ENCODE measurements around the gene FAM209B. TPM values are rescaled to one million over a fixed set of nuclear protein-coding genes. Genes with fewer than 3 reads are reported as not detected.

The FAM209B gene
- total RNA-seq, 4 donors from 2014 or later, result 4.3 TPM; not detected in 3

GRCh38 chr20:56517211-56517610, 15.8 kb upstream of the FAM209B start:
- TF ChIP-seq EP300 (IDR thresholded peaks at IDR 0.05) (no peak), POLR2AphosphoS5 (IDR thresholded peaks at IDR 0.05) (no peak), POLR2A (IDR thresholded peaks at IDR 0.05) (no peak), CTCF (IDR thresholded peaks at IDR 0.05) (no peak)
- Histone ChIP-seq H3K9me3 (peaks cover 0 to 21% (median 0%) of the 10 kb centered on the region in 3 donors), H3K4me3 (no peak overlapping the region), H3K27me3 (no peaks in the 10 kb centered on the region), H3K36me3 (peaks cover 0 to 75% of the 10 kb centered on the region in 2 donors), H3K27ac (peak overlapping the region in 3 of 4 donors; percentile 52 to 59 (median 57)), H3K4me1 (peaks cover 3 to 49% (median 10%) of the 10 kb centered on the region in 3 donors)
- ATAC-seq, result no peak
- 26 to 55% methylated on average over 3 to 5 of the region's 7 CpGs for WGBS, 2 donors (ENCODE audit: low coverage in 1 of 2)

- Histone ChIP-seq H3K4me3 (no peak overlapping the region), H3K9me3 (peaks cover 0 to 21% (median 0%) of the 10 kb centered on the region in 3 donors), H3K27ac (peak overlapping the region in 2 of 4 donors; percentile 52 to 59), H3K36me3 (peaks cover 0 to 71% of the 10 kb centered on the region in 2 donors), H3K27me3 (no peaks in the 10 kb centered on the region), H3K4me1 (peaks cover 3 to 49% (median 10%) of the 10 kb centered on the region in 3 donors)
- TF ChIP-seq EP300 (IDR thresholded peaks at IDR 0.05) (no peak), POLR2A (IDR thresholded peaks at IDR 0.05) (no peak), POLR2AphosphoS5 (IDR thresholded peaks at IDR 0.05) (no peak)
- no peak for ATAC-seq
- WGBS, 2 donors (ENCODE audit: low coverage in 1 of 2), result 40 to 67% methylated on average over 1 to 6 of the region's 8 CpGs
Observed at GRCh38 chr20:56517641-56518040, 15.4 kb upstream of the FAM209B start.

GRCh38 chr20:56518126-56518525, 14.9 kb upstream of the FAM209B start:
- H3K9me3 ChIP-seq, result peaks cover 0 to 21% (median 0%) of the 10 kb centered on the region in 3 donors
- WGBS, 2 donors (ENCODE audit: low coverage in 1 of 2), result 71 to 89% methylated on average over 6 of the region's 14 CpGs
- H3K27me3 ChIP-seq, result no peaks in the 10 kb centered on the region
- no peak overlapping the region for H3K4me3 ChIP-seq
- no peak overlapping the region for H3K27ac ChIP-seq
- ATAC-seq, result no peak
- peaks cover 3 to 45% (median 10%) of the 10 kb centered on the region in 3 donors for H3K4me1 ChIP-seq
- H3K36me3 ChIP-seq, result peaks cover 0 to 66% of the 10 kb centered on the region in 2 donors
- TF ChIP-seq EP300 (IDR thresholded peaks at IDR 0.05) (no peak), POLR2AphosphoS5 (IDR thresholded peaks at IDR 0.05) (no peak), POLR2A (IDR thresholded peaks at IDR 0.05) (no peak), CTCF (IDR thresholded peaks at IDR 0.05) (no peak)

GRCh38 chr20:56518721-56519398, 14.2 kb upstream of the FAM209B start:
- Histone ChIP-seq H3K4me3 (no peak overlapping the region), H3K4me1 (peaks cover 3 to 38% (median 10%) of the 10 kb centered on the region in 3 donors), H3K27me3 (no peaks in the 10 kb centered on the region), H3K36me3 (peaks cover 0 to 58% of the 10 kb centered on the region in 2 donors), H3K9me3 (peaks cover 0 to 21% (median 0%) of the 10 kb centered on the region in 3 donors), H3K27ac (no peak overlapping the region)
- TF ChIP-seq POLR2A (IDR thresholded peaks at IDR 0.05) (no peak), EP300 (IDR thresholded peaks at IDR 0.05) (no peak), POLR2AphosphoS5 (IDR thresholded peaks at IDR 0.05) (no peak), CTCF (IDR thresholded peaks at IDR 0.05) (no peak)
- ATAC-seq, result no peak
- 87 to 91% methylated on average over 9 to 10 of the region's 10 CpGs for WGBS, 2 donors (ENCODE audit: low coverage in 1 of 2)

GRCh38 chr20:56519551-56519950, 13.5 kb upstream of the FAM209B start:
- H3K4me1 ChIP-seq, result peaks cover 3 to 32% (median 10%) of the 10 kb centered on the region in 3 donors
- H3K27me3 ChIP-seq, result no peaks in the 10 kb centered on the region
- H3K36me3 ChIP-seq, result peaks cover 0 to 51% of the 10 kb centered on the region in 2 donors
- no peak overlapping the region for H3K4me3 ChIP-seq
- TF ChIP-seq EP300 (IDR thresholded peaks at IDR 0.05) (no peak), POLR2A (IDR thresholded peaks at IDR 0.05) (no peak), POLR2AphosphoS5 (IDR thresholded peaks at IDR 0.05) (no peak)
- no peak overlapping the region for H3K27ac ChIP-seq
- 80 to 100% methylated on average over 2 to 5 of the region's 10 CpGs for WGBS, 2 donors (ENCODE audit: low coverage in 1 of 2)
- H3K9me3 ChIP-seq, result peaks cover 0 to 21% (median 0%) of the 10 kb centered on the region in 3 donors
- ATAC-seq, result no peak
